Progenitor cell of endocrine pancreas (in vitro differentiated cells): ENCODE data around the gene USP10. TPM values are rescaled to one million over a fixed set of nuclear protein-coding genes. Genes with fewer than 3 reads are reported as not detected.
"Not testable (repeated sequence)": the region's sequence is repeated elsewhere in the genome, so short reads cannot be mapped to it uniquely, and the experiment has no call there.

Experiments used
- DNase-seq: peaks from one replicate; pipeline ENCODE4 v3.0.0; 2021; ENCODE audit warnings: low spot score; ENCODE audit not compliant: unreplicated experiment
- H3K27ac Mint-ChIP-seq: 2 replicates; pipeline ENCODE4 v1.8.0; 2021; ENCODE audit warnings: mild to moderate bottlenecking, moderate library complexity, mixed read lengths
- H3K27me3 Mint-ChIP-seq: 2 replicates; pipeline ENCODE4 v1.8.0; 2021; ENCODE audit warnings: mixed read lengths
- H3K36me3 Mint-ChIP-seq: 2 replicates; pipeline ENCODE4 v1.8.0; 2022; ENCODE audit warnings: mixed read lengths; ENCODE audit not compliant: insufficient read depth
- H3K4me1 Mint-ChIP-seq: 2 replicates; pipeline ENCODE4 v1.8.0; 2021; ENCODE audit warnings: low read depth, mixed read lengths
- H3K4me3 Mint-ChIP-seq: 2 replicates; pipeline ENCODE4 v1.8.0; 2021; ENCODE audit warnings: low read depth, mild to moderate bottlenecking, moderate library complexity, mixed read lengths
- H3K9me3 Mint-ChIP-seq: 2 replicates; pipeline ENCODE4 v1.8.0; 2021; ENCODE audit warnings: low read depth, mixed read lengths
- total RNA-seq: library from RNA; stranded (reverse); gene quantifications from 2 replicates; pipeline ENCODE4 v1.2.1, GENCODE V29; 2021
- TF ChIP-seq, protein P1 (sequence below): fragments of 200-600 bp; sonication (generic); IDR thresholded peaks from one replicate; pipeline ENCODE4 v1.5.0; 2021; ENCODE audit warnings: antibody characterized with exemption, mild to moderate bottlenecking; ENCODE audit not compliant: unreplicated experiment

The USP10 gene
- total RNA-seq, 1 donor from 2014 or later = 139 TPM

DNA sequence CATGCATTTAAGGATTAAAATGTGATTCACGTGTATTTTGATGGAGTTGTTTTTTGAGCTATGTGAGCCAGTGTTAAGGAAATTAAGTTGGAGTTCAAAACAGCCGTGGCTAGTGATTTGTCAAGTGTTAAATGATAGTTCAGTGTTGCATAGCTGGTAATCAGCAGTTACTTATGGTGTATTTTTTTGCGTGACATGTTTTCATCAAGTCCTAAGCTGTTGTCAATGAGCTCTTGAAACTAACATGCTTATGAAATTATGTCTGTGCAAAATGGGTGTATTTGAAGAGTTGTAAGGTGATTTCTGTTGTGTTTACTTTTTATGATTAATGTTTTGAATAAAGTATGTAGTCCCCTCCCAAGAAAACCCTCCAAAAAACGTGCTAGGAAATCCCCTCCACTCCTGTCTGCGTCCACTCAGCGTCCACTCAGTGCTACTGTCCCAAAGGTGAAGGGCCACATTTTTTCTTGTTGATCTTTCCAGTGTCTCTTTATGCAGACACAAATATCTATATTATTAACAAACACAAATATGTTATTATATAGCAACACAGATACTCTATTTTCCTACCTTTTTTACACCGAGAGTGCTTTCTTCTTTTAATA is 30.0 kb downstream of the USP10 start:
- TF ChIP-seq, protein P1, sequence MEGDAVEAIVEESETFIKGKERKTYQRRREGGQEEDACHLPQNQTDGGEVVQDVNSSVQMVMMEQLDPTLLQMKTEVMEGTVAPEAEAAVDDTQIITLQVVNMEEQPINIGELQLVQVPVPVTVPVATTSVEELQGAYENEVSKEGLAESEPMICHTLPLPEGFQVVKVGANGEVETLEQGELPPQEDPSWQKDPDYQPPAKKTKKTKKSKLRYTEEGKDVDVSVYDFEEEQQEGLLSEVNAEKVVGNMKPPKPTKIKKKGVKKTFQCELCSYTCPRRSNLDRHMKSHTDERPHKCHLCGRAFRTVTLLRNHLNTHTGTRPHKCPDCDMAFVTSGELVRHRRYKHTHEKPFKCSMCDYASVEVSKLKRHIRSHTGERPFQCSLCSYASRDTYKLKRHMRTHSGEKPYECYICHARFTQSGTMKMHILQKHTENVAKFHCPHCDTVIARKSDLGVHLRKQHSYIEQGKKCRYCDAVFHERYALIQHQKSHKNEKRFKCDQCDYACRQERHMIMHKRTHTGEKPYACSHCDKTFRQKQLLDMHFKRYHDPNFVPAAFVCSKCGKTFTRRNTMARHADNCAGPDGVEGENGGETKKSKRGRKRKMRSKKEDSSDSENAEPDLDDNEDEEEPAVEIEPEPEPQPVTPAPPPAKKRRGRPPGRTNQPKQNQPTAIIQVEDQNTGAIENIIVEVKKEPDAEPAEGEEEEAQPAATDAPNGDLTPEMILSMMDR = no peak
- Mint-ChIP-seq H3K4me1 (peaks cover 43% of the 10 kb centered on the region), H3K36me3 (no peaks in the 10 kb centered on the region), H3K27me3 (no peaks in the 10 kb centered on the region), H3K9me3 (no peaks in the 10 kb centered on the region), H3K27ac (peak overlapping the region; percentile 92), H3K4me3 (no peak overlapping the region)
- no peak for DNase-seq

DNA sequence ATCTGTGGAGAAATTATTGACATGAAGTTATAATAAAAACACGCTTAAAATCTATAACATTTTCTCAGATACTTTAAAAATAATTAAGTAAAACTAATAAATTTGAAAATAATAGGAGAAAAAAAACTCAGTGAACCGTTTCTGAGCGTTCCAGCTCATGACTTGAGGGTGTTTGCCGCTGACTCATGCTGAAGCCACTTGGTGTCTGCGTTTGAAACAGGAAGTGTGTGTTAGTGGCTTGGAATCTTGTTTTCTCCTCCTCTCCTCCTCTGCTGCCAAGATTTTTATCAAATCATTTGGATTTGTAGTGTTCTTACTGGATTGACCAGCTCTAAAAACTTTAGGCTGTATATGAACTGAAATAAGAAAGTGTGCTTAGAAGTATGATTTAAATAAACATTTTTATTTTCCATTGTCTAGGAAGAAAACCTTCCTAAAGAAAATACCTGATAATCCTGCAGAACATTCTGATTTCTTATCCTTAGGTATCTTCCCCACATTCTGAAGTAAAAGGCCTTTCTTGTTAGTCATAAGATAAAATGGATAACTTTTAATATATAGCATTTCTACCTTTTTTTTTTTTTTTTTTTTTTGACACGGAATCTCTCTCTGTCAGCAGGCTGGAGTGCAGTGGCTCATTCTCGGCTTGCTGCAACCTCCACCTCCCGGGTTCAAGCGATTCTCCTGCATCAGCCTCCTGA is 30.8 kb downstream of the USP10 start:
- Mint-ChIP-seq H3K4me1 (peaks cover 38% of the 10 kb centered on the region), H3K36me3 (peaks cover 2% of the 10 kb centered on the region), H3K27ac (peak overlapping the region; percentile 92), H3K4me3 (no peak overlapping the region), H3K27me3 (no peaks in the 10 kb centered on the region), H3K9me3 (no peaks in the 10 kb centered on the region)
- DNase-seq = no peak
- TF ChIP-seq, protein P1 = no peak

DNA sequence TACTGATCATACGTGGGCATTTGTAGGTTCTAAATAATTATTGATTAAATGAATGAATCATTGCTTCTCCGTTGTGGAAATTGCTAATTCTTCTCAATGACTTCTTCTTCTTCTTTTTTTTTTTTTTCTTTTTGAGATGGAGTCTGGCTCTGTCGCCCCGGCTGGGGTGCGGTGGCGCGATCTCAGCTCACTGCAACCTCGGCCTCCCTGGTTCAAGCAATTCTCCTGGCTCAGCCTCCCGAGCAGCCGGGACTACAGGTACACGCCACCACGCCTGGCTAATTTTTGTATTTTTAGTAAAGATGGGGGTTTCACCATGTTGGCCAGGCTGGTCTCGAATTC is 32.5 kb downstream of the USP10 start:
- not testable (repeated sequence) for H3K27me3 Mint-ChIP-seq, DNase-seq, H3K36me3 Mint-ChIP-seq, H3K9me3 Mint-ChIP-seq, H3K4me3 Mint-ChIP-seq
- Mint-ChIP-seq H3K27ac (peak overlapping the region; percentile 71), H3K4me1 (peaks cover 33% of the 10 kb centered on the region)

DNA sequence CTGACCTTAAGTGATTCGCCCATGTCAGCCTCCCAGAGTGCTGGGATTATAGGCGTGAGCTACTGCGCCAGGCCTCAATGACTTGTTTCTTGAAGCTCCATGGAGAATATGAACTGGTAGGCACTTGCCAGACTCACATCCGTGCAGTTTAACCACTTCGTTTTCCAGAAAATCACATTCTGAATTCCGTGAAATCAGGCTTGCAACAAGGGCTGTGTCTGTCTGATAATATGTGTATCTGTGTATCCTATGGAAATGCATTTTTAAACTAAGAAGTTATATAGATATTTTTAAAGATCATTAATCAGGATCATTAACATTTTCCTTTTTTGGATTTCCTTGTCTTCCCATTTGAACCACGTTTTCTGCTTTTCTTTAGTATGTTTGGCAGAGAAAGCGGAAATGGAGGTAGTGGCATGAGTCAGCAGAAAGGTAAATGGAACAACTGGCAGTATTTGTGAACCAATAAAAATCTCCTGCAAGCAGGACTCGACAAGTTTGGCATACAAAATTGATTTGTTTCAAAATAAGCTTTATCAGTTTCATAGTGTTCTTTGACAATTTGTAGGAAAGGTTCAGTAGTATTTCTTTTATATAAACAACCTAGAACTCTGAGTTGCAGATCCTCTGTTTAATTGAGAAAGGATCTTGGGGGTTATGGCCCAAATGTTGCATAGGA is 33.0 kb downstream of the USP10 start:
- Mint-ChIP-seq H3K36me3 (peaks cover 2% of the 10 kb centered on the region), H3K4me3 (no peak overlapping the region), H3K27ac (peak overlapping the region; percentile 71)

DNA sequence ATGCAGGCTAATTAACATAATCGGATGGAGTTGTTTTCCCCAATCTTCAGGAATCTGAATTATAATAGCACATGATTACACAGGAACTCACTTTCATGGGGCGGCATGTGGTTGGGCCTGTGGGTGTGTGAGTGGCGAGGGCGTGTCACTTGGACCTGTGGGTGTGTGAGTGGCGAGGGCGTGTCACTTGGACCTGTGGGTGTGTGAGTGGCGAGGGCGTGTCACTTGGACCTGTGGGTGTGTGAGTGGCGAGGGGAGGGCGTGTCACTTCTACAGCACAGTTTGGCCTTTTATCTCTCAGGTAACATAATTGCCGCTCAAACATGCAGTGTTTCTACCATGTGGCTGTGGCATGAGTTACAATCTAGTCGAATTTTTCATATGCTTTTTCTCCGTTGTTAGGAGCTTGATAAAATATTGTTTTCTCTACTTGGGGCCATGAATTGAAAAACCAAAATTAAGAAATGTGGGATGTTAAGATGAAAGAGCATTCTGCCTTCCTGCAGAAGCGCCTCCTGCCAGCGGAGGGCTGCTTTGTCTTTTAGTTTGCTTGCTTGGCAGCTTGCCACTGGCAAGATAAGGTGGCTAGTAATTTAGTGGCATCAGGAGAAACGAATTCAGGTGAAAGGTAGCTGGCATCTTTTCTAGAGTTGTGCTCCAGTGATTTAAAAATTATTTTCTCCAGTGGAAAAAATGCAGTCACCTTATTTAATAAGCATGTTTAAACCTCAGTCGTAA is 36.2 kb downstream of the USP10 start:
- DNase-seq = no peak
- Mint-ChIP-seq H3K4me3 (no peak overlapping the region), H3K4me1 (peaks cover 35% of the 10 kb centered on the region), H3K27me3 (no peaks in the 10 kb centered on the region), H3K27ac (no peak overlapping the region), H3K9me3 (no peaks in the 10 kb centered on the region), H3K36me3 (peaks cover 2% of the 10 kb centered on the region)
- TF ChIP-seq, protein P1 = no peak

More for the DNA sequence above, 33.0 kb downstream of the USP10 start:
- Mint-ChIP-seq H3K27me3 (no peaks in the 10 kb centered on the region), H3K9me3 (no peaks in the 10 kb centered on the region), H3K4me1 (peaks cover 29% of the 10 kb centered on the region)
- DNase-seq = no peak
- TF ChIP-seq, protein P1 = no peak
